GM23248 (cell line): Measurements from ENCODE around the gene ELOVL5. TPM values are rescaled to one million over a fixed set of nuclear protein-coding genes. Genes with fewer than 3 reads are reported as not detected.
A peak's percentile ranks its signal among the peaks of the same experiment; 100 is the strongest.

Experiments used
- DNase-seq: peaks from one replicate; pipeline ENCODE4 v3.0.0-alpha.2; 2015
- H2AFZ ChIP-seq: fragments of 200-600 bp; sonication (generic); 2 replicates; pipeline ENCODE4 v1.6.1; 2016; ENCODE audit warnings: antibody characterized with exemption
- H3F3A ChIP-seq: fragments of 200-600 bp; sonication (generic); 2 replicates; pipeline ENCODE4 v1.6.1; 2016; ENCODE audit warnings: mild to moderate bottlenecking, antibody characterized with exemption, mixed run types; ENCODE audit not compliant: insufficient read depth
- H3K27ac ChIP-seq: fragments of 200-600 bp; sonication (generic); 2 replicates; pipeline ENCODE4 v1.5.1; 2016; ENCODE audit warnings: mild to moderate bottlenecking
- H3K27me3 ChIP-seq: fragments of 200-600 bp; sonication (generic); replicated peaks from 2 replicates; pipeline ENCODE4 v1.6.1; 2016; ENCODE audit warnings: mild to moderate bottlenecking; ENCODE audit not compliant: insufficient read depth
- H3K36me3 ChIP-seq: fragments of 200-600 bp; sonication (generic); 2 replicates; pipeline ENCODE4 v1.6.1; 2016; ENCODE audit warnings: low read depth, mild to moderate bottlenecking
- H3K4me1 ChIP-seq: fragments of 200-600 bp; sonication (generic); 2 replicates; pipeline ENCODE4 v1.6.1; 2016; ENCODE audit warnings: mild to moderate bottlenecking; ENCODE audit not compliant: insufficient read depth
- H3K4me2 ChIP-seq: fragments of 200-600 bp; sonication (generic); one replicate; pipeline ENCODE4 v1.6.1; 2016; ENCODE audit warnings: mild to moderate bottlenecking; ENCODE audit not compliant: unreplicated experiment
- H3K4me3 ChIP-seq: fragments of 200-600 bp; sonication (generic); 2 replicates; pipeline ENCODE4 v1.5.1; 2016; ENCODE audit warnings: mild to moderate bottlenecking
- H3K79me2 ChIP-seq: fragments of 200-600 bp; sonication (generic); 2 replicates; pipeline ENCODE4 v1.6.1; 2016; ENCODE audit warnings: mild to moderate bottlenecking; ENCODE audit not compliant: insufficient read depth
- H3K9ac ChIP-seq: fragments of 200-600 bp; sonication (generic); 2 replicates; pipeline ENCODE4 v1.6.1; 2016; ENCODE audit warnings: mild to moderate bottlenecking
- H3K9me2 ChIP-seq: fragments of 200-600 bp; sonication (generic); 2 replicates; pipeline ENCODE4 v1.6.1; 2016; ENCODE audit warnings: mixed run types, mild to moderate bottlenecking, moderate library complexity; ENCODE audit not compliant: insufficient read depth
- H3K9me3 ChIP-seq: fragments of 200-600 bp; sonication (generic); one replicate; pipeline ENCODE4 v1.6.1; 2017; ENCODE audit warnings: low read depth
- H4K20me1 ChIP-seq: fragments of 200-600 bp; sonication (generic); 2 replicates; pipeline ENCODE4 v1.6.0; 2016; ENCODE audit not compliant: insufficient read depth
- EZH2 ChIP-seq: fragments of 200-600 bp; sonication (generic); IDR thresholded peaks from 2 replicates; pipeline ENCODE4 v1.6.1; 2018; ENCODE audit warnings: antibody characterized with exemption, mild to moderate bottlenecking; ENCODE audit not compliant: insufficient read depth, poor library complexity, severe bottlenecking
- EZH2phosphoT487 ChIP-seq: fragments of 200-600 bp; sonication (generic); IDR thresholded peaks from 2 replicates; pipeline ENCODE4 v1.6.1; 2018; ENCODE audit warnings: antibody characterized with exemption, moderate library complexity, mild to moderate bottlenecking, low read depth; ENCODE audit not compliant: insufficient read depth
- WGBS, 2 experiments: methylation state at CpG; one replicate each; pipeline ENCODE4 v1.1.6; 2015 to 2017; ENCODE audit warnings: low lambda C conversion rate in 2 of 2, low coverage in 1 of 2; ENCODE audit errors: missing lambda C conversion rate in 2 of 2; 5-methylcytosine and 5-hydroxymethylcytosine counted together
- in situ Hi-C: fragments of 300-500 bp; cut with MboI; formaldehyde crosslinking; loops from 2 replicates; pipeline ENCODE4 v1.15.0; 2020
- polyA plus RNA-seq: library from polyadenylated mRNA; unstranded; fragments of >200 nt; fragmentation: Nextera tagmentation; extraction: Ambion mirVana; gene quantifications from 2 replicates; pipeline ENCODE4 v1.2.1, GENCODE V29; 2016
- total RNA-seq: library from RNA; depleted of rRNA; stranded (reverse); fragments of >200 nt; shearing (Covaris generic); gene quantifications from 2 replicates; pipeline ENCODE4 v1.2.3, GENCODE V29; 2014

Gene ELOVL5
- total and polyA plus RNA-seq, 2 experiments from 2014 or later, result 70.8 to 87.3 TPM

DNA sequence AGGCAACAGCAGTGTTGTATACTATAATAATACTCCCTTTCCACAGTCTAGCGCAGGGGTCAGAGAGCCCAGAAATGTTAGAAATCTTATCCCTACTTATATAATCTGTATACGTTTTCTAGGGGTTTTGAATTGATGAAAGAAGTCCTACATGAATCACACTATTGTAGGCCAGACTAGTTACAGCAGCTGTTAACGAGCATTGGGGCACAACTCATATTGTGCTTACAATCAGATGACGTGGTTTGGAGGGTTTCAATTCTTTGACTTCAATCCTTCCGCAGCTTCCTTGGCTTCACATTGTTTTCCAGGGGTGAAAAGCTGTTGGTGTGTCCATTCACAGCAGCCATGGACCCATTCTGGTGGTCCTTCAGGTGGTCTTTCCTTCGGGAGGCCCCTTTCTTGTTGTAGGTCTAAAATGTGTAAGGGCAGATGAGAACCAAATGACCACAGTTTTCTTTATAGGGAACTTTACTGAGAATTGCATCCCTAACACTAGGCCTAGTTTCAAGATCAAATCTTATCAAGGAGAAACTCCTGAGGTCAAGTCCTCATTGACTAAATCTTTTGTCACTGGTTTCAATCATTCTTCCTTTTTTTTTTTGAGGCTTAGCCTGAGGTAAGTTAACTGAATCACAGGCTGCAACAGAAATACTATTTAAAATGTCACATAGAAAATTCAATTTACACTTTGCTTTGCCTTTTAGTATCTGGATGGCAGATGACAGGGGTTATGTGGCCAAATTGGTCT, 79.7 kb downstream of the ELOVL5 start:
- Histone ChIP-seq H3K4me1 (peaks cover 7% of the 10 kb centered on the region), H3K9ac (no peak overlapping the region), H3K9me2 (no peaks in the 10 kb centered on the region), H3K27me3 (no peaks in the 10 kb centered on the region), H3K9me3 (no peaks in the 10 kb centered on the region), H3F3A (peaks cover 13% of the 10 kb centered on the region), H4K20me1 (no peaks in the 10 kb centered on the region), H3K4me2 (no peak overlapping the region), H2AFZ (no peak overlapping the region), H3K4me3 (no peak overlapping the region), H3K27ac (no peak overlapping the region), H3K36me3 (peaks cover 39% of the 10 kb centered on the region), H3K79me2 (no peaks in the 10 kb centered on the region)
- in situ Hi-C loops, result no loop called here
- no peak for DNase-seq
- TF ChIP-seq EZH2, result no peak
- TF ChIP-seq EZH2phosphoT487, result no peak
- 94 to 95% methylated on average over 6 of the region's 6 CpGs for WGBS, 2 experiments

DNA sequence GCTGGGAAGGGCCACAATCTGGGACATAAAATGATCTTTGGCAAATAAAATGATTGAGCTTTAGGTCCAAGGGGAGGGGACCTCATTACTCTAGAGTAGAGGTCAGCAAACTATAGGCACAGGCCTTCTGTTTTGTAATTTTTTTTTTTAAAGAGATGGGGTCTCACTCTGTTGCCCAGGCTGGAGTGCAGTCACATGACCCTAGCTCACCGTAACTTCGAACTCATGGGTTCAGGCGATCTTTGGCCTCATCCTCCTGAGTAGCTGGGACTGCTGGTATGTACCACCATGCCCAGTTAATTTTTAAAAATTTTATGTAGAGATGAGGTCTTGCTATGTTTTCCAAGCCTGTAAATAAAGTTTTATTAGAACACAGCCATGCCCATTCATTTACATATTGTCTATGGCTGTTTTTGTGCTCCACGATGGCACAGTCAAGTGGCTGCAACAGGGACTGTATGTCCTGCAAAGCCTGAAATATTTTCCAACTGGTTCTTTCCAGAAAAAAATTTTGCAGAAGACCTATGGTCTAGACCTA, 82.1 kb downstream of the ELOVL5 start:
- WGBS, 2 experiments, result 99 to 100% methylated on average over 4 of the region's 4 CpGs
- H3K4me2 ChIP-seq, result no peak overlapping the region
- DNase-seq, result no peak
- H3K79me2 ChIP-seq, result no peaks in the 10 kb centered on the region
- H3K4me1 ChIP-seq, result peaks cover 16% of the 10 kb centered on the region
- H3F3A ChIP-seq, result peaks cover 21% of the 10 kb centered on the region
- no peak overlapping the region for H2AFZ ChIP-seq
- H3K9ac ChIP-seq, result no peak overlapping the region
- H3K36me3 ChIP-seq, result peaks cover 28% of the 10 kb centered on the region
- in situ Hi-C loops, result no loop called here
- TF ChIP-seq EZH2, result no peak
- no peak for TF ChIP-seq EZH2phosphoT487
- H4K20me1 ChIP-seq, result no peaks in the 10 kb centered on the region
- H3K27ac ChIP-seq, result no peak overlapping the region
- no peaks in the 10 kb centered on the region for H3K9me2 ChIP-seq
- no peaks in the 10 kb centered on the region for H3K27me3 ChIP-seq
- H3K4me3 ChIP-seq, result no peak overlapping the region
- no peaks in the 10 kb centered on the region for H3K9me3 ChIP-seq

GRCh38 chr6:53264915-53265607, 83.7 kb downstream of the ELOVL5 start:
- H3K36me3 ChIP-seq, result peaks cover 44% of the 10 kb centered on the region
- H3K27ac ChIP-seq, result no peak overlapping the region
- no peak overlapping the region for H3K4me2 ChIP-seq
- H3K4me3 ChIP-seq, result no peak overlapping the region
- no peaks in the 10 kb centered on the region for H4K20me1 ChIP-seq
- TF ChIP-seq EZH2, result no peak
- TF ChIP-seq EZH2phosphoT487, result no peak
- 60 to 63% methylated on average over 5 of the region's 5 CpGs for WGBS, 2 experiments
- H2AFZ ChIP-seq, result no peak overlapping the region
- no peak for DNase-seq
- no peak overlapping the region for H3K9ac ChIP-seq
- no peaks in the 10 kb centered on the region for H3K9me3 ChIP-seq
- no peaks in the 10 kb centered on the region for H3K27me3 ChIP-seq
- H3F3A ChIP-seq, result peaks cover 21% of the 10 kb centered on the region
- H3K79me2 ChIP-seq, result no peaks in the 10 kb centered on the region
- no peaks in the 10 kb centered on the region for H3K9me2 ChIP-seq
- peaks cover 16% of the 10 kb centered on the region for H3K4me1 ChIP-seq
- in situ Hi-C loops, result no loop called here

DNA sequence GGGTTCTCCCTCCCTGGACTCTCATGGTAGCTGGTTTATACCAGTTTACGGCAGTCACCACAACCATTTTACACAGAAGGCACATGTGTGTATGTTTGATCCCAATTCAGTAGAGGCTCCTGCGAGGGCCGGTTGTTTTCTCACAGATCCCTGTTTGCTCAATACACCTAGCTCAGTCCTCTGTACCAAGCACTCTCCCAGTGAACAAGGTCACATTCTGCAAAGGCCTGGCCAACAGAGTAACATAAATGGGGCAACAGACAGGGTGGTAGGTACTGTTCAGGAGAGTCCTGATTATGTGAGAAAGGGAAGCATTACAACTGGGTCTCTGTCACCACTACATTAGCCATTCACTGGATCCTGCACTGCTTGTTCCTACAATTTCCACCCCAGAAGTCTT, 84.4 kb downstream of the ELOVL5 start:
- H3K4me3 ChIP-seq, result no peak overlapping the region
- H3K27ac ChIP-seq, result peak overlapping the region; percentile 65
- no peak for TF ChIP-seq EZH2phosphoT487
- TF ChIP-seq EZH2, result no peak
- DNase-seq, result no peak
- H3K36me3 ChIP-seq, result peaks cover 47% of the 10 kb centered on the region
- no peaks in the 10 kb centered on the region for H3K79me2 ChIP-seq
- in situ Hi-C loops, result no loop called here
- H2AFZ ChIP-seq, result 0 out of 2 replicates have a peak overlapping the region, but pooled peaks have one; percentile 23
- H4K20me1 ChIP-seq, result no peaks in the 10 kb centered on the region
- WGBS, 2 experiments, result 97 to 99% methylated on average over 3 of the region's 3 CpGs
- H3K4me2 ChIP-seq, result peak overlapping the region; percentile 37
- no peaks in the 10 kb centered on the region for H3K9me2 ChIP-seq
- peak overlapping the region; percentile 21; the same call in 1 of the 2 replicates for H3K9ac ChIP-seq
- no peaks in the 10 kb centered on the region for H3K9me3 ChIP-seq
- H3K27me3 ChIP-seq, result no peaks in the 10 kb centered on the region
- H3K4me1 ChIP-seq, result peaks cover 16% of the 10 kb centered on the region
- H3F3A ChIP-seq, result peaks cover 21% of the 10 kb centered on the region
